Ramos (cell line): ENCODE measurements around the gene SLC44A1.

Source experiments
- in situ Hi-C: fragments of 300-500 bp; cut with MboI; formaldehyde crosslinking; loops from one replicate; pipeline ENCODE4 v1.14.3; 2022; ENCODE audit warnings: low sequenced_read_pairs; ENCODE audit not compliant: unreplicated experiment

Gene SLC44A1

DNA sequence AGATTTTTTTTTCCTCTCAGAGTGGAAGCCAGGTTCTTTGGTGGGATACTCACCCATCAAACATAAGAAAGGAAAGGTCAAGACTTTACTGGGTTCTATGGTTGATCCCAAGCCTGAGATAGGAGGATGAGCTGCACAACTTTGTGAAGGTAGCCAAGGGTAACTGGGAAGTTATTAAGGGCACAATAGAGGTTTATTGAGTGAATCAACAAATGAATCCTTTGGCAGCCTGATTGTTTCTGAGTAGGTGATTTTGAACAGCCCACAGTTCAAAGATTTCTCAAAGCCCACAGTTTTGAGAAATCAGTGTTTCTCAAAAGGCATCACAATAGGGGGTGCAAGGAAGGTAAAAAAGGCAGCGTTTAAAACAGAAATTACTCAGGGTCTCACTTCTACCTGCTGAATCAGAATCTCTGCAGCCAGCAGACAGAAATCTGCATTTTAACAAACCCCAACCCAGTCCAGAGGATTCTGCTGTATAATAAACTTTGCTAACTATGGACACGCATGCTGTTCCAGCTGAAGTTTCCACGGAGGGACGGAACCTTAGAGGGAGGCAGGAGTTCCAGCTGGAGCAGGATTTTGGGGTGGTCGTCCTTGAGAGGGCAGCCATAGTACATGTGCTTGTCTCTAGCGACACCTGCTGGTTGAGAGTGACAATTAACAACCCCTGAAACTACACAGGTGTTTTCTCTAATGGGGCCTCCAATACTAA, 170.7 kb downstream of the SLC44A1 start:
- in situ Hi-C loops: loop anchor here (5.0 to 10.0 kb wide), 3 partner anchors 258 to 640 kb away; no protein-coding TSS in a partner anchor

DNA sequence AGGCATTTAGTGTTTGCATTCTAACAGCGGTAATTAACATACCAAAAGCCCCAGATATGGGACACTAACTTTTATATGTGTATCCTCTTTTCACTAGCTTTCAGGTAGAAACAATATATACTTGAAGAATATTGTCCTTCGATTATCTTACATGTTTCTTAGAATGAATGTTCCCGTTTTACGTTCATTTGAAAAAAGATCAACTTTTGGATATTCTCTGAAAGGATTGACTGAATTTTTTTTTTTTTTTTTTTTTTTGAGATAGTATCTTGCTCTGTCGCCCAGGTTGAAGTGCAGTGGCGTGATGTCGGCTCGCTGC, 171.2 kb downstream of the SLC44A1 start:
- in situ Hi-C loops: loop anchor here (5.0 to 10.0 kb wide), 3 partner anchors 258 to 641 kb away; no protein-coding TSS in a partner anchor

DNA sequence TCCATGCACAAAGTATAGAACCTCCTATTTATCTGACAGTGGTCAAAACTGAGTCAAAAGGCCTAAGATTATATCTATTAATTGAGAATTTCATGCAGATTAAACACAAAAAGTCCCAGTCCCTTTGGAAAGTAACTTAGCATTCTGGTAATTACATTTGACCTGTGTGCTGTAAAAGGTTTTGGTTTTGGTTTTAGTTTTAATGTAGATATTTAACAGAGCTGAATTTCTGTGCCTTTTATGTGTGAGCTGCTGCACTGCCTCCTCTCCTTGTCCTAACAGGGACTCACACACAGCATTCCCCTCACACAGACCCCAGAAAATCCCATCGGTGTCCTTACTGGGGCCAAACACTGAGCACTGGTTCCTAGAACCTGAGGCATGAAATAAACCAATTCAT, 172.4 kb downstream of the SLC44A1 start:
- in situ Hi-C loops: loop anchor here (5.0 to 10.0 kb wide), 3 partner anchors 260 to 642 kb away; no protein-coding TSS in a partner anchor

DNA sequence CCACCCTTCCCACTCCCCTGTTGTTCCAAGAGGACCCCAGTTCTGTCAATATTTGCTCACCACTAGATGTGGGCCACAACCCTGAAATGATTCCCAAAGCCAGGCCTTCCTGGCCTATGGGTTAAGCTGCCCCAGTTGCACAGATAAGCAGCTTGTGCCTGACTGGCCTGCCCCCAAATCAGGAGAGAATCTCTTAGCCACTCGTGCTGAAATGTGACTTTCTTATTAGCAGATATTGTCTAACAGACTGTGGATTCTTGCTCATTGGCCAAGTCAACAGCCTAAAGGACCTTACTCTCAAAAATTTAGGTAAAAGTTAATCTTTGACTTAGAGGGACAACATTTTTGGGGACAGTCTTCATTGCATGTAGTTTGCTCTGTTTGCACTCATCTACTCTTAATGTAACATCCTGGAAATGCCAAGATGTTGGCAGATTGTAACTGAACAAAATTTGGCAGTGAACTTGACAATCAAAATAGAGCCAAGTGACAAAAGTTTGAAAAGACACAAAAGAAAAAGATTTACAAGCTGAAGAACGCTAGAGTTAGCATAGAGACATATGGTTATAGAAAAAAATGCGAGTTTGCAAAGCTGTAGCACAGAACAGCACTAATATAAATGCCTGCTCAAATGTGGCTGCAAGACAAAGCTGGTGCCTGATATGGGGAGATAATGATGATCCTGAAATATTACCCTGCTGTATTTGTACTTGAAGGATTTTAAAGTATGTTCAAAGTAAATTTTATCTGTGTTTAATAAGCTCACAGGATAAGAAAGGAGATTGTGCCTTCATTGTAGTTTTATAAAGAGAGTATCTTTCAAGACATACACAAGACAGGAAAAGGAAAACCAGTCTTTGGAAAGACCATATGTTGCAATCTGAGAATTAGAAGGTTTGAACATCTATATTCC, 174.4 kb downstream of the SLC44A1 start:
- in situ Hi-C loops: loop anchor here (5.0 to 10.0 kb wide), 3 partner anchors 262 to 644 kb away; no protein-coding TSS in a partner anchor

DNA sequence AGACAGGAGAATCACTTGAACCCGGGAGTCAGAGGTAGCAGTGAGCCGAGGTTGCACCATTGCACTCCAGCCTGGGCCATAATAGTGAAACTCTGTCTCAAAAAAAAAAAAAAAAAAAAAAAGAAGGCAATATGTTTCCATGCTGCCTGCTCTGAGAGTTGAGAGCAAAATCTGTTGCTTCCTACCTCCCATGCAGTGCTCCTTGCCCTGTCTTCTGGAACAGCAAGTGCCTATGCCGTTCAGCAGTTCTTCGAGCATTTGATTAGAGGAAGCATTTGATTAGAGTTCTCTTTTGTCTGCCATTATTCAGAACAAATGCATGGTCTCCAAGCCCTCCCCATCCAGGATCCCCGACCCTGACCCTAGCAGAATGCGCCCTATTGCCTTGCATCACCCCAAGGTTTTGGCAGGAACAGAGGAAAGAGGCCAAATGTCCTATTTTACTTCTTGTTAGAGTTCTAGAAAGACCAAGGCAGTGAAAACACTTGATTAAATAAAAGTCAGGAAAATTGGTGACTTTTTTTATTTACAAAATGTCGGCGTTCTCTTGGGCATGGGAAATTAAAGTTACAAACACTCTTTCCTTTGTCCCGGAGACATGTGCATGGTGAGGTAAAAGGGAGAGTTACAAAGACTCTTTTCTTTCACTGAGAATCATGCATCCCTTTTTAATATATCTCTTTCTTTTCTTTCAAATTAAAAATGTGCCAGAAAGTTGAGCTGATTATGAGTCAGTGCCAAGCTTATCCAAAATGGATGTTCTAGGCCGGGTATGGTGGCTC, 175.6 kb downstream of the SLC44A1 start:
- in situ Hi-C loops: loop anchor here (5.0 to 10.0 kb wide), 3 partner anchors 263 to 645 kb away; no protein-coding TSS in a partner anchor

DNA sequence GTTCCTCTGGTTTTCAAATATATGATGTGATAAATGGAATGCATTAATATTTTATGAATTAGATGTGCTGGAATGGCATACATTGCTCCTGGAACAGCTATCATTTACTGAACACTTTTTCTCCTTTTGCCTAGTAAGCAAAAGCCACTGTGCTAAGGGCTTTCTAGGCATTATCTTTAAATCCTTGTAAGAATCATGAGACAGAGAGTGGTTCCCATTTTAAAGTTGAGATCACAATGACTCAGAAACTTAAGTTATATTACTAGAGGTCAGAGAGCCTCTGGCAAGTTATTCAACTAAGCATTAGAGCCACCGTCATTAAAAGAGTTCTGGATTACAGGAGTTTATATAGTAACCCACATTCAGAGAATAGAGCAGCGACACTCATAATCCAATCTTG, 176.7 kb downstream of the SLC44A1 start:
- in situ Hi-C loops: no loop called here

DNA sequence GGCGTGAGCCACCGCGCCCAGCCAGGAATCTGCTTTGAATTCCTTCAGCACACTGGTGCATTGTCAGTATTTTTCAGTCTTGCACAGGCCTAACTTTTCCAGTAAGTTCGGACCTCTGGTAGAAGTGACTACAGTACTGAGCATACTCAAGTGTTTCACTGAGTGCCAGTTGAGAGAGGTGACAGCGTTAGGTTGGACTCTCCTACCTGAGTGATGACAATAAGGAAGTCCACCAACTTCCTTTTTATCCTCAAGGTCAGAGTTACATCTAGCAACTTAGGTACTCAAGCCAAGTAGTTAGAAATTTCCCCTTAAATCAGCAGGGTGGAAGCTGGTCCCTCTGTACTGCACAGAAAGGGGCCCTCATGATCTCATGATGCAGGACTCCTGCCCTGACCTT, 177.4 kb downstream of the SLC44A1 start:
- in situ Hi-C loops: no loop called here

DNA sequence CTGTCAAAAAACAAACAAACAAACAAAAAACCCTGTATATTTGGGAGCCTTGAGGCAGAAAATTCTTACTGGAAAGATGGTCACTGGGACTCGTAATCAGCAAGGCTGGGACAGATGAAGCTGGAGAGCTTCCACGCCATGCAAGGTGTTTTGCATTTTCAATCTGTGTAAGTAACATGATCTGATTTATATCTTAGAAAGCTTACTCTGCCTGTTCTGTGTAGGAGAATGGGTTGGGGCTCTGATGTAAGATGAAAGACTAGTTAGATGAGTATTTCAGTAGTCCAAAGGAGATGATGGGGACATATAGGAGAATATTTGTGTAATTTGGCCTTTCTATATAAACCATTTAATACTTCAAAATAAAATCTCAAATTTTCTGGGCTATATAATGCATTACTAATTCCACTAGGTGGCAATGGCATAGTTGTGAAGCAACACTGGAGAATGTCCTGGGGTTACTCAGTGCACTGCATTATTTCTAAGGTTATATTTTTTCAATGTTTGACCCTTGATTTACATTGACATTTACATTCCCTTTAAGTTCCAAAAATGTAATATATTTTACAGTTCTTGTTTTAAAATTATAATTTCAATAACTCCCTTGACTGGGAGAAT, 181.5 kb downstream of the SLC44A1 start:
- in situ Hi-C loops: no loop called here

DNA sequence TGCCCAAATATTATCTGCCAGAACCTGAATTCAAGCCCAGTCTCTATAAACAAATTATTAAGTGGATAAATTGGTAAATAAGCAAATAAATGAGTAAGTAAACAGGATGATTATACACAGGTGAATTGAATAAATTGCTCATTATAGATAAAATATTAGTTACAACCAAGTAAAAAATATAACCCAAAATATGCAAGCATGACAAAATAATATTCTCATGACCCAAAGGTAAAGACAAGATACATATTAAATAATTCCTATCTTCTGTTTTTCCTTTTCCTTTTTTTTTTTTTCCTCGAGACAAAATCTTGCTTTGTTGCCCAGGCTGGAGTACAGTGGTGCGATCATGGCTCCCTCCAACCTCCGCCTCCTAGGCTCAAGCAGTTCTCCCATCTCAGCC, 182.2 kb downstream of the SLC44A1 start:
- in situ Hi-C loops: no loop called here

DNA sequence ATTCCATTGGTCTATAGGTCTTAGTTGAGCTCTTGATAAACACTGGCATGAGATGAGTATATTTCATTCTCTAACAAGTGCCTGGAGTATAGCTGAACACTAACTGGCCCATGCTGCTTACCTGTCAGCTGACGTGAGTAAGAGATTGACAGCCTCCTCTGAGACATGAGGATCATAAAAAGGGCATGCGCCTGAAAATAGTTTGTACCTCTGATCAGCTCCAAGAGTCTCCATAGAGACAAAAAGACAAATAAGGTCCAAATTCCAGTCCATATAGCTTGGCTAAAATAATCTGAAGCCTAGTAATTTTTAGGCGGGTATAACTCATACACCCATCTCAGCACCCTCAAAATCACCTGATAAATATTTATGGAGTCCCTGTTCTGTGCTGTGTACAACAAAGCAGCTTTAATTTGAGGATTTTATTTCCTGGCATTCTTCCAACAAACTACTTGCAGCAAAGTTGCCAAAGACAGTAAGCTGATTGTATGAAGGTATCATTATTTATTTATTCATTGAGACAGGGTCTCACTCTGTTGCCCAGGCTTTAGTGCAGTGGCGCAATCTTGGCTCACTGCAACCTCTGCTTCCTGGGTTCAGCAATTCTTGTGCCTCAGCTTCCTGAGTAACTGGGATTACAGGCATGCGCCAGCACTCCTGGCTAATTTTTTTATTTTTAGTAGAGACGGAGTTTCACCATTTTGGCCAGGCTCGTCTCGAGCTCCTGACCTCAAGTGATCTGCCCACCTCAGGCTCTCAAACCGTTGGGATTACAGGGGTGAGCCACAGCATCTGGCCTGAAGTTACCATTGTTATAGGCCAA, 187.2 kb downstream of the SLC44A1 start:
- in situ Hi-C loops: no loop called here

DNA sequence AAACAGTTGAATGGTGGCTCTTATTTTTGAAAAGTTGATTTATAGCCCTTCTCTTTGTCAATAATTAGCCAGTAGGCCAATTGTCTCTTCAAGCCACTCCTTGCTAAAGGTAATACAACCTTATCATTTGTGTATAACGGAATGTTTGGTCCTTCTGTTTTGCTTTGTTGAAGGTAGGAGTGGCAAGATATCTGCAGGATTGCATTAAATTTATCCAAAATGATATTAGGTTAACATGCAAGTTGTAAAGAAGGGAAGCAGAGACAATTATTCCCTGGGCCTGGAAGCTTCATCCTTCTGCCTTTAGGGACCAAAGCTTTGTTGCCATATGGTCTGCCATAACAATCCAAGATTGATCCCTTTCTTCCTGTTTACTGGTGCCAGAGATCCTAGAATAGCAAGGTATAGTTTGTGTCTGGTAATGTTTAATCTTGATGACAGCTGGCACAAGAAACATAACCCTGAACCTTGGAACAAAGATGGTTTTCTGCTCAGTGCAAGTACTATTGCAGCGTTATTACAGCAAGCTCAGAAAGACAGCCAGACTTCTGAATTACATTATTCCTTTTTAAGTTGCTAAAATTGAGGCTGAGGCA, 187.9 kb downstream of the SLC44A1 start:
- in situ Hi-C loops: no loop called here

DNA sequence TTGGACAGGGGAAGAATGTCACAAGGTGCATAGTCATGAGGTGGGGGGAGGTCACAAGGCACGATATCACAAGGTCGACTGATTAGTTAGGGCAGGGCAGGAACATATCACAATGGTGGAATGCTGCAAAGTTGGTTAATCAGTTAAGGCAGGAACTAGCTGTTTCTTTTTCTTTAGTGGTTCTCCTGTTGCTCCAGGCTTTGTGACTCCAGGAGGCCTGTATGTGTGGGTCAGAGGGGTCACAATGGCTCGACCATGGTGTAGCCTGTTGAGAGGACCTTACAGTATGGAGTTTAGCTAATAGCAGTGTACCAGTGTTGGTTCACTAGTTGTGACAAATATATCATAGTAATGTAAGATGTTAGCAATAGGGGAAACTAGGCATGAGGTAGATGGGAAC, 191.0 kb downstream of the SLC44A1 start:
- in situ Hi-C loops: no loop called here

DNA sequence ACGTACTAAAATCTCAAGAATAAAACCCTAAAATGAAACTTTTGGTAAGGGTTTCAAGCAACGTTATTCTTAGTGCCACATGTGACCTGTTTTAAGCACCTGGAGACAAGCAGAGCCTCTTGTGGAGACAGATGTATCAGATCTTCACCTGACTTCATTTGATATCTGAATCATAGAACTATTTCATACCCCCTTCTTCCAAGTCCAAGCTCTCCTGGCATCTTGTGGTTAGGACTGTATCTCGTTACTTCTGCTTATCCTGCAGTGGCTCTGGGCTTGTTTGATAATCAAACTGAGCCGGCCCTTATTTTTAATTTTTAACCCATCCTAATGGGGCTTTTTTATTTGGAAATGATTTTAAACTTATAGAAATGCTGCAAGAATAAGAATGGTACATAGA, 192.3 kb downstream of the SLC44A1 start:
- in situ Hi-C loops: no loop called here

DNA sequence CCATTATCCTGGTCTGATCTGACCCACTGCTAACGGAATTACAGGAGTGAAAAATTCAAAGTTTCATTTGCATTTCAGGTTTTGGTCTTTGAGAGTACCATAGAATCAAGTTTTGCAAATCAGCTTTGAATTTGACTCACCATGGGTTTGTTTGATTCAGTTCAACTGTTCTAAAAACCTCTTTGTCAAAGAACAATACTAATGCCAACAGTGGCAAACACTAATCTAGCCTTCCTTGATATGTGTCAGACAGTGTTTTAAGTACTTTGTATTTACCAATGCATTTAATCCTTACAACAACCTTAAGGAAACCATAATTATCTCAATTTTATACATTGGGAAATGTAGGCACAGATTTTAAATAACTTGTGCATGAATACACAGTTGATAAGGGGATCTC, 193.3 kb downstream of the SLC44A1 start:
- in situ Hi-C loops: no loop called here

DNA sequence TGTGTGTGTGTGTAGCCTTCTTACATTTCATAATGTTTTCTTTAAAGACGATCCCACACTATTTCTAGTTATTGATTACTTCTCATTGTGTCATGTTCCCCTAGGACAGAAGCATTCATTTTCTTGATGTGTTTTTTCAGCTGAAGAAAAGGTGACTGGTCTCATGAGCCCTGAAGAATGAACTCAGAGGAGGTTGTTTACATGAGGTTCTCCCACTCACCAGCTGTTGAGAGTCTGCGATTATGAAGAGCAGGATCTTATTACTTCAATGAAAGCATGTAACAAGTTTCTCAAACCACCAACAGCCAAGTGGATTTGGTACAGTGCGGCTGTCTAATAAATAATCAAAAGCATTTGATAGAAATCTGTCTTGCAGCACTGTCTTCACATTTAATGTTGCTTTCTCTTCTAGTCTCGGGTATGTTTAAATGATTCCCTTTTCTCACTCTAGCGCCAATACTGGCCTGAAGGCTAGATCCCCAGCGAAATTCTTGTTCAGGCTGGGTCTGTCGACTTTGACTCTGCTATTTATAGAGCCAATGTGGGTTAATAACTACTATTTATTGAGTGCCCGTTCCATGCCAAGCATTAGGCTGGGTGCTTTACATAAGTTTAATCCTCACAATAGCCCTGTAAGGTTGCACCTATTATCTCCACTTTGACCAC, 193.8 kb downstream of the SLC44A1 start:
- in situ Hi-C loops: no loop called here

DNA sequence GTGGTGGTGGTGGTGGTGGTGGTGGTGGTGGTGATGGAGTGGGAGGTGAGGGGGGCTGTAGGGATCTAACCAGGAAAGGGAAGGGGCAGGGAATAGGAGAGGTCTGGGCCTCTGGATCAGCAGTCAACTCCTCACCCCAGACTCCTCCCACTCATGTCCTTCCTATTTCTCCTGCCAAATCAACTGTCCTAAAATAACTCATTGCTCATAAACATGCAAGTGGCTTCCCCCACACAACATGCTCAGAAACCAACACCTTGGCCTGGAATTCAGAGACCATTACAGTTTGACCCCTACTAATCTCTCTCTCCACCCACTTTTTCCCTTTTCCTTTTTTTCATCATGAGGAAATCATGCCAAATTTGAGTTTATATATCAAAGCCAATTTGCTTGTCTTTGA, 195.0 kb downstream of the SLC44A1 start:
- in situ Hi-C loops: no loop called here

DNA sequence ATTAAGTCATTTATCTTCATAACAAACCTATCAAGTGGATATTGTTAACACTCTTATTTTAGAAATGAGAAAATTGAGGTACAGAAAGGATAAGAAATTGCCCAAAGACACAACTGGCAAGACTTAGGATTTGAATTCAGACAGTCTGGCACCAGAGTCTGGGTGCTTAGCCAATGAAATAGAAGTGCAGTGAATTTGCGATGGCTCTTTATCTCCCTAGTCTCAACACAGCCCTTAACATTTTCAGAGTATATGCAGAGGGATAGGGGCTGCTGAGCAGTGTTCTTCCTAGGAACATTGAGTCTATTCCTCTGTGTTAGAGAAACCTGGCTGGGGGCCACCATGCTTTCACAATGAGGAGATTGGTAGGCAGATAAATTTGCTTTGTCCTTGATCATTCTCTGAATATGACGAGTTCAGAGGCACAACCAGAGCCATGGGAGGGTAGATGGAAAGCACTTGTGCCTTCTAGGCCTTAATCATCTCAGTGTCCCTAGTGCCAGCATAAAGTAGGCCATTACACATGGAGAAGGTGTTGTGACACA, 197.2 kb downstream of the SLC44A1 start:
- in situ Hi-C loops: loop anchor here (10.0 kb wide), 1 partner anchor 273 kb away; no protein-coding TSS in a partner anchor

DNA sequence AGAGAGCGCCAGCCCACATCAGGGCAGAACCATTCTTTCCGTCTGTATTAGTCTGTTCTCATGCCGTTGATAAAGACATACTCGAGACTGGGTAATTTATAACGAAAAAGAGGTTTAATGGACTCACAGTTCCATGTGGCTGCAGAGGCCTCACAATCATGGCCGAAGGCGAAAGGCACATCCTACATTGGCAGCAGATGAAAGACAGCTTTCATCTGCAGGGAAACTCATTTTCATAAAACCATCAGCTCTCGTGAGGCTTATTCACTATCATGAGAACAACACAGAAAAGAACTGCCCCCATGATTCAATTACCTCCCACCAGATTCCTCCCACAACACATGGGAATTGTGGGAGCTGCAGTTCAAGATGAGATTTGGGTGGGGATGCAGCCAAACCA, 198.7 kb downstream of the SLC44A1 start:
- in situ Hi-C loops: loop anchor here (10.0 kb wide), 1 partner anchor 272 kb away; no protein-coding TSS in a partner anchor
